Mesenchymal stem cell (in vitro differentiated cells and primary cell): Measurements from ENCODE around the gene CACFD1.

ENCODE experiments used
- DNase-seq: peaks from one replicate; pipeline ENCODE4 v3.0.0-alpha.2; 2013
- H2AFZ ChIP-seq: one replicate; pipeline ENCODE4 v1.6.1; 2013; ENCODE audit warnings: low read depth, mild to moderate bottlenecking, control low read depth, inconsistent platforms, low read length, moderate library complexity
- H2AK5ac ChIP-seq: 2 replicates; pipeline ENCODE4 v1.6.1; 2013; ENCODE audit warnings: low read length, moderate library complexity, mild to moderate bottlenecking, inconsistent platforms; ENCODE audit not compliant: severe bottlenecking
- H2BK120ac ChIP-seq: one replicate; pipeline ENCODE4 v1.6.1; 2013; ENCODE audit warnings: low read depth, mild to moderate bottlenecking, inconsistent platforms, low read length, moderate library complexity
- H2BK12ac ChIP-seq, 2 experiments: one replicate each; pipeline ENCODE4 v1.6.1; 2013; ENCODE audit warnings: inconsistent platforms in 2 of 2, low read length in 2 of 2, mild to moderate bottlenecking in 2 of 2, moderate library complexity in 2 of 2, control low read depth in 1 of 2
- H2BK15ac ChIP-seq: one replicate; pipeline ENCODE4 v1.6.1; 2013; ENCODE audit warnings: mild to moderate bottlenecking, low read depth, inconsistent platforms; ENCODE audit not compliant: poor library complexity, severe bottlenecking
- H2BK5ac ChIP-seq: 2 replicates; pipeline ENCODE4 v1.6.1; 2013; ENCODE audit warnings: low read depth, mild to moderate bottlenecking, low read length, control low read depth, inconsistent platforms; ENCODE audit not compliant: poor library complexity, severe bottlenecking
- H3K14ac ChIP-seq, 2 experiments: one replicate each; pipeline ENCODE4 v1.6.1; 2013; ENCODE audit warnings: inconsistent platforms in 2 of 2, low read length in 2 of 2, control low read depth in 1 of 2, mild to moderate bottlenecking in 1 of 2, moderate library complexity in 1 of 2
- H3K18ac ChIP-seq, 2 experiments: one replicate each; pipeline ENCODE4 v1.6.1; 2013; ENCODE audit warnings: inconsistent platforms in 2 of 2, low read length in 2 of 2, control low read depth in 1 of 2, low read depth in 1 of 2, mild to moderate bottlenecking in 1 of 2
- H3K23ac ChIP-seq, 2 experiments: one replicate each; pipeline ENCODE4 v1.6.1; 2013; ENCODE audit warnings: inconsistent platforms in 2 of 2, low read length in 2 of 2, mild to moderate bottlenecking in 2 of 2, moderate library complexity in 2 of 2, control low read depth in 1 of 2
- H3K27ac ChIP-seq: 2 replicates; pipeline ENCODE4 v1.5.1; 2013; ENCODE audit warnings: mild to moderate bottlenecking, moderate library complexity, low read length, control low read depth, inconsistent platforms; ENCODE audit not compliant: poor library complexity, severe bottlenecking
- H3K27me3 ChIP-seq, 2 experiments: 2 replicates each; pipeline versions ENCODE4 v1.6.1 to v1.7.0; 2013; ENCODE audit warnings: low read length in 2 of 2, mild to moderate bottlenecking in 2 of 2, moderate library complexity in 2 of 2, control low read depth in 1 of 2, inconsistent platforms in 1 of 2; ENCODE audit not compliant: control insufficient read depth in 1 of 2, insufficient read depth in 1 of 2
- H3K36me3 ChIP-seq, 2 experiments: 2 replicates each; pipeline versions ENCODE4 v1.6.1 to v1.7.0; 2013; ENCODE audit warnings: low read length in 2 of 2, control low read depth in 1 of 2, inconsistent platforms in 1 of 2, low read depth in 1 of 2, mild to moderate bottlenecking in 1 of 2; ENCODE audit not compliant: insufficient read depth in 2 of 2, control insufficient read depth in 1 of 2
- H3K4ac ChIP-seq, 2 experiments: one replicate each; pipeline ENCODE4 v1.6.1; 2013; ENCODE audit warnings: inconsistent platforms in 2 of 2, low read length in 2 of 2, mild to moderate bottlenecking in 2 of 2, moderate library complexity in 2 of 2, control low read depth in 1 of 2, low read depth in 1 of 2
- H3K4me1 ChIP-seq: 2 replicates; pipeline ENCODE4 v1.6.1; 2013; ENCODE audit warnings: low read depth, low read length, control low read depth; ENCODE audit not compliant: control insufficient read depth, insufficient read depth
- H3K4me2 ChIP-seq: 2 replicates; pipeline ENCODE4 v1.6.1; 2013; ENCODE audit warnings: low read length, mild to moderate bottlenecking, inconsistent platforms; ENCODE audit not compliant: poor library complexity, severe bottlenecking
- H3K4me3 ChIP-seq, 2 experiments: 2 replicates each; pipeline versions ENCODE4 v1.5.1 to v1.7.0; 2013; ENCODE audit warnings: low read length in 2 of 2, mild to moderate bottlenecking in 2 of 2, control low read depth in 1 of 2, low read depth in 1 of 2; ENCODE audit not compliant: insufficient read depth in 1 of 2
- H3K79me1 ChIP-seq: replicated peaks from 2 replicates; pipeline ENCODE4 v1.6.1; 2013; ENCODE audit warnings: mild to moderate bottlenecking, control low read depth, low read length, inconsistent platforms; ENCODE audit not compliant: poor library complexity, severe bottlenecking
- H3K9ac ChIP-seq: 2 replicates; pipeline ENCODE4 v1.7.0; 2013; ENCODE audit warnings: mild to moderate bottlenecking, low read length, moderate library complexity
- H3K9me3 ChIP-seq: 2 replicates; pipeline ENCODE4 v1.7.0; 2013; ENCODE audit warnings: mild to moderate bottlenecking, low read length; ENCODE audit not compliant: control insufficient read depth
- H4K8ac ChIP-seq: one replicate; pipeline ENCODE4 v1.6.1; 2013; ENCODE audit warnings: inconsistent platforms, mild to moderate bottlenecking, low read length, moderate library complexity
- H4K91ac ChIP-seq: one replicate; pipeline ENCODE4 v1.6.1; 2013; ENCODE audit warnings: mild to moderate bottlenecking, low read length, inconsistent platforms
- WGBS: methylation state at CpG from one replicate; pipeline ENCODE4 v1.1.7; 2013; ENCODE audit warnings: mixed read lengths; 5-methylcytosine and 5-hydroxymethylcytosine counted together

CACFD1 gene

DNA sequence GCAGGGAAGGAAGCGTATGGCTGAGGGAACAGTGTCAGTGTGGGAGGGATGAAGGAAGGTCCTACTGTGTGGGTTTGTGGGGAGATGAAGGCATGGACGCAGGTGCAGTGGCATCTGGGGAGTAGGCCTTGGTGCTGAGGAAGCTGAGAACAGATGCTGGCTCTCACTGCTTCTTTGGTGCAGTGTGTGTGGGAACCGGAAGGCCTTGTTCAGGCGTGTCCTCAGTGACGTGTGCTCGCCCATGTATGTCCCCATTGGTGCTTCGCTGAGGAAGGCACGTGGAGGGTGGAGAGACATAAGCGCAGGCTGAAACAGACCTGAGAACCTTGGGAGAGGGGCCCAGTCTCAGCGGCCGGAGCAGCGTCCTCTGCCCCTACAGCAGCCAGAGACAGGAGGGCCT is 18.9 kb upstream of the CACFD1 start:
- Histone ChIP-seq H3K9ac (no peak overlapping the region), H3K14ac (no peak overlapping the region), H2BK12ac (no peak overlapping the region), H3K27ac (no peak overlapping the region), H3K9me3 (no peaks in the 10 kb centered on the region), H3K4ac (no peak overlapping the region), H2BK5ac (no peak overlapping the region), H3K4me2 (no peak overlapping the region), H3K79me1 (no peaks in the 10 kb centered on the region), H3K4me3 (no peak overlapping the region), H3K4me1 (peaks cover 6% of the 10 kb centered on the region), H3K23ac (no peak overlapping the region), H4K91ac (no peak overlapping the region), H3K27me3 (peaks cover 0 to 27% of the 10 kb centered on the region in 2 experiments), H3K18ac (no peak overlapping the region), H2BK120ac (no peak overlapping the region), H3K36me3 (no peaks in the 10 kb centered on the region), H4K8ac (no peak overlapping the region), H2BK15ac (no peak overlapping the region), H2AFZ (no peak overlapping the region), H2AK5ac (no peak overlapping the region)
- DNase-seq = no peak
- 91% methylated on average over 12 of the region's 12 CpGs for WGBS

DNA sequence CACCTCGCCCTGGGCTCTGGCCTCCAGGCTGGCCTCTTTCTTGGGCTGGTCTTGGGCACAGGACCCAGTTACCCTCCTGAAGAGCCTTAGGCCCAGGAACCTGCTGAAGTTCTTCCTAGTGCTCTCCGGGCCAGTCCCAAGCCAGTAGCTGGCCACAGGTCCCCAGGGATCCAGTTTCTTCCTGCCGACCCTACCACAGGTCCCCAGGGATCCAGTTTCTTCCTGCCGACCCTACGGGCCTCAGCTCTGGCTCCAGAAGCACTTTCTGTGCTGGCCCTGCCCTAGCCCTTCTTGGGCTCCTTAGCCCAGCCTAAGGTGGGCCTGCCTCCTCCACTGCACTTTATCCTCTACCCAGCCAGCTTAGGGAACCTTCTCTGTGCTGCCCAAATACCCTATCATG is 18.2 kb upstream of the CACFD1 start:
- Histone ChIP-seq H2AK5ac (no peak overlapping the region), H2BK15ac (no peak overlapping the region), H2BK12ac (no peak overlapping the region), H2BK5ac (no peak overlapping the region), H3K36me3 (no peaks in the 10 kb centered on the region), H4K8ac (no peak overlapping the region), H3K27me3 (peaks cover 0 to 32% of the 10 kb centered on the region in 2 experiments), H2AFZ (no peak overlapping the region), H3K4me3 (no peak overlapping the region), H3K23ac (no peak overlapping the region), H2BK120ac (no peak overlapping the region), H3K79me1 (no peaks in the 10 kb centered on the region), H3K14ac (no peak overlapping the region), H3K9ac (no peak overlapping the region), H3K4me2 (no peak overlapping the region), H3K27ac (no peak overlapping the region), H4K91ac (no peak overlapping the region), H3K18ac (no peak overlapping the region), H3K4me1 (peaks cover 6% of the 10 kb centered on the region), H3K4ac (no peak overlapping the region), H3K9me3 (no peaks in the 10 kb centered on the region)
- WGBS = 84% methylated on average over 5 of the region's 5 CpGs
- DNase-seq = no peak

DNA sequence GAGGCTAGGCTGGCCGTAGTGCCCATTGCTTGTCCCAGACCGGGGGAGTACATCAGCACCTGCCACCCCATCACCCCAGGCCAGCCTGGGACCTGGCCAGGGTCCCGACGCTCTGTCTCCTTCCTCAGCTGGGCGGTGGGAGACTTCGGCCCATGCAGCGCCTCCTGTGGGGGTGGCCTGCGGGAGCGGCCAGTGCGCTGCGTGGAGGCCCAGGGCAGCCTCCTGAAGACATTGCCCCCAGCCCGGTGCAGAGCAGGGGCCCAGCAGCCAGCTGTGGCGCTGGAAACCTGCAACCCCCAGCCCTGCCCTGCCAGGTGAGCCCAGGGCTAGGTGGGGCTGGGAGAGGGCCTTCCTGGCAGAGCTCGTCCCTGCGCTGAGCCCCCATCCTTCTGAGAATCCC is 16.5 kb upstream of the CACFD1 start:
- H2BK5ac ChIP-seq = no peak overlapping the region
- no peak overlapping the region for H4K8ac ChIP-seq
- no peak overlapping the region for H2AFZ ChIP-seq
- H3K79me1 ChIP-seq = no peaks in the 10 kb centered on the region
- H3K9me3 ChIP-seq = no peaks in the 10 kb centered on the region
- H3K14ac ChIP-seq = no peak overlapping the region
- H3K4ac ChIP-seq = no peak overlapping the region
- H3K23ac ChIP-seq = no peak overlapping the region
- H2AK5ac ChIP-seq = no peak overlapping the region
- no peak overlapping the region for H3K4me3 ChIP-seq
- no peaks in the 10 kb centered on the region for H3K36me3 ChIP-seq
- peaks cover 6% of the 10 kb centered on the region for H3K4me1 ChIP-seq
- H2BK15ac ChIP-seq = peak overlapping the region; percentile 26
- no peak overlapping the region for H3K18ac ChIP-seq
- H3K4me2 ChIP-seq = no peak overlapping the region
- H3K9ac ChIP-seq = no peak overlapping the region
- no peak overlapping the region for H2BK120ac ChIP-seq
- H2BK12ac ChIP-seq = no peak overlapping the region
- WGBS = 91% methylated on average over 15 of the region's 15 CpGs
- no peak overlapping the region for H3K27ac ChIP-seq
- DNase-seq = no peak
- H3K27me3 ChIP-seq = peaks cover 0 to 32% of the 10 kb centered on the region in 2 experiments
- H4K91ac ChIP-seq = no peak overlapping the region

DNA sequence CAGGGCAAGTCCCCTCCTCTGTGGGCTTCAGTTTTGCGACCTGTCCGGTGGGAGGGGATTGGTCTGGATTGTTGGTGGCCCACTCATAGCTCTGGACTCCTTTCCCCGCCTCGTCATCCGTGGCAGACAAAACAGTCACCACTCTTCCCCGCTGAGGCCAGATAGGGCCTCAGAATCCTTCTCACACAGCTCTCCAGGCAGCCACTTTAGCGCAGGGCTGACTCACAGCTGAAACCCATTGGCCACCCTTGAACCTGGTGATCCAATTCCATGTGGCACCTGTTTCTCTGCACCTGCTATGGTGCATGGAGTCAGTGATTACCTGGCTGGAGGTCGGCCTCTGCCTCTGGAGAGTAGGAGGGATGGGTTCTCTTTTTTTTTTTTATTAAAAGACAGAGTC is 15.8 kb upstream of the CACFD1 start:
- H2AFZ ChIP-seq = no peak overlapping the region
- no peak overlapping the region for H2BK5ac ChIP-seq
- H3K9ac ChIP-seq = no peak overlapping the region
- H3K14ac ChIP-seq = no peak overlapping the region
- H2BK12ac ChIP-seq = no peak overlapping the region
- no peak overlapping the region for H2AK5ac ChIP-seq
- no peak overlapping the region for H2BK120ac ChIP-seq
- no peak overlapping the region for H3K18ac ChIP-seq
- no peak overlapping the region for H3K4ac ChIP-seq
- H3K4me2 ChIP-seq = no peak overlapping the region
- H3K4me1 ChIP-seq = peaks cover 6% of the 10 kb centered on the region
- WGBS = 75% methylated on average over 8 of the region's 8 CpGs
- H3K79me1 ChIP-seq = no peaks in the 10 kb centered on the region
- no peaks in the 10 kb centered on the region for H3K36me3 ChIP-seq
- no peaks in the 10 kb centered on the region for H3K9me3 ChIP-seq
- DNase-seq = no peak
- no peak overlapping the region for H3K4me3 ChIP-seq
- peak overlapping the region; percentile 12 for H2BK15ac ChIP-seq
- H3K27ac ChIP-seq = no peak overlapping the region
- H3K27me3 ChIP-seq = peaks cover 0 to 31% of the 10 kb centered on the region in 2 experiments
- no peak overlapping the region for H4K91ac ChIP-seq
- H4K8ac ChIP-seq = no peak overlapping the region
- H3K23ac ChIP-seq = no peak overlapping the region
